Stimulated activated naive CD8-positive, alpha-beta T cell treated with anti-CD3 and anti-CD28 coated beads, Interleukin-15, amount 100 ng/mL, for 72 hours (primary cell): ENCODE results near the gene CST9.
"Not testable (repeated sequence)": the region's sequence is repeated elsewhere in the genome, so short reads cannot be mapped to it uniquely, and the experiment has no call there.

Source experiments
- ATAC-seq: fragments of 150-1000 bp; cut with Tn5 transposase; 2 replicates; pipeline ENCODE4 v1.10.0; 2021; ENCODE audit warnings: mild to moderate bottlenecking, moderate library complexity
- DNase-seq, 2 donors: peaks; one replicate each; pipeline ENCODE4 v3.0.0; 2021 to 2022
- H3K27ac Mint-ChIP-seq, 2 donors: one replicate each; pipeline ENCODE4 v1.8.0; 2022; ENCODE audit warnings: mild to moderate bottlenecking in 2 of 2, mixed read lengths in 2 of 2, moderate library complexity in 2 of 2
- H3K27me3 Mint-ChIP-seq: one replicate; pipeline ENCODE4 v1.8.0; 2022; ENCODE audit warnings: mixed read lengths
- H3K4me1 Mint-ChIP-seq: one replicate; pipeline ENCODE4 v1.8.0; 2022; ENCODE audit warnings: mild to moderate bottlenecking, mixed read lengths
- H3K4me3 Mint-ChIP-seq, 2 donors: one replicate each; pipeline ENCODE4 v1.8.0; 2022; ENCODE audit warnings: mild to moderate bottlenecking in 2 of 2, mixed read lengths in 2 of 2, moderate library complexity in 1 of 2
- H3K9me3 Mint-ChIP-seq, 2 donors: one replicate each; pipeline ENCODE4 v1.8.0; 2022; ENCODE audit warnings: mixed read lengths in 2 of 2

Gene CST9

GRCh38 chr20:23640671-23641667 lies 35.3 kb upstream of the CST9 start:
- H3K9me3 Mint-ChIP-seq = no peaks in the 10 kb centered on the region
- peaks cover 41% of the 10 kb centered on the region for H3K27me3 Mint-ChIP-seq
- ATAC-seq = no peak
- DNase-seq = no peak
- no peak overlapping the region for H3K4me3 Mint-ChIP-seq
- no peak overlapping the region for H3K27ac Mint-ChIP-seq
- H3K4me1 Mint-ChIP-seq = peaks cover 16% of the 10 kb centered on the region

GRCh38 chr20:23640018-23640601 lies 34.4 kb upstream of the CST9 start:
- no peaks in the 10 kb centered on the region for H3K9me3 Mint-ChIP-seq
- no peak overlapping the region for H3K27ac Mint-ChIP-seq
- H3K4me3 Mint-ChIP-seq = no peak overlapping the region
- H3K27me3 Mint-ChIP-seq = peaks cover 46% of the 10 kb centered on the region
- no peak for ATAC-seq
- H3K4me1 Mint-ChIP-seq = peaks cover 16% of the 10 kb centered on the region
- no peak for DNase-seq

GRCh38 chr20:23639490-23639958 lies 33.8 kb upstream of the CST9 start:
- Mint-ChIP-seq H3K27ac (no peak overlapping the region), H3K4me3 (no peak overlapping the region), H3K9me3 (no peaks in the 10 kb centered on the region), H3K4me1 (peaks cover 16% of the 10 kb centered on the region), H3K27me3 (peaks cover 46% of the 10 kb centered on the region)
- no peak for DNase-seq
- ATAC-seq = no peak

GRCh38 chr20:23638309-23638708 lies 32.6 kb upstream of the CST9 start:
- Mint-ChIP-seq H3K27ac (no peak overlapping the region), H3K27me3 (peaks cover 46% of the 10 kb centered on the region), H3K4me1 (peaks cover 11% of the 10 kb centered on the region), H3K4me3 (no peak overlapping the region), H3K9me3 (no peaks in the 10 kb centered on the region)
- no peak for ATAC-seq
- no peak for DNase-seq

- no peaks in the 10 kb centered on the region for H3K9me3 Mint-ChIP-seq
- H3K27ac Mint-ChIP-seq = peak within 1 kb of the TSS in 1 of 2 donors; percentile 29
- ATAC-seq (peak; percentile 31), DNase-seq (no peak)
- peak within 1 kb of the TSS; percentile 53 to 74 for H3K4me3 Mint-ChIP-seq
- H3K4me1 Mint-ChIP-seq = peaks cover 11% of the 10 kb centered on the region
- peaks cover 46% of the 10 kb centered on the region for H3K27me3 Mint-ChIP-seq
Observed at GRCh38 chr20:23637282-23638221, 31.8 kb upstream of the CST9 start, which contains the start of gene CST3. TSS of gene CST3 (minus strand) at chr20:23637955. CDS start at chr20:23637862, 93 bp downstream.

- ATAC-seq (no peak), DNase-seq (no peak)
- no peak overlapping the region for H3K27ac Mint-ChIP-seq
- peaks cover 11% of the 10 kb centered on the region for H3K4me1 Mint-ChIP-seq
- H3K9me3 Mint-ChIP-seq = no peaks in the 10 kb centered on the region
- H3K27me3 Mint-ChIP-seq = peaks cover 46% of the 10 kb centered on the region
- peak overlapping the region; percentile 53 to 74 for H3K4me3 Mint-ChIP-seq
Observed at GRCh38 chr20:23636908-23637281, 31.2 kb upstream of the CST9 start.

GRCh38 chr20:23636182-23636907 lies 30.6 kb upstream of the CST9 start:
- H3K4me3 Mint-ChIP-seq = peak overlapping the region; percentile 53 to 74
- peaks cover 46% of the 10 kb centered on the region for H3K27me3 Mint-ChIP-seq
- ATAC-seq (no peak), DNase-seq (no peak)
- no peaks in the 10 kb centered on the region for H3K9me3 Mint-ChIP-seq
- peaks cover 11% of the 10 kb centered on the region for H3K4me1 Mint-ChIP-seq
- H3K27ac Mint-ChIP-seq = peak overlapping the region in 1 of 2 donors; percentile 80

- not testable (repeated sequence) for H3K27ac Mint-ChIP-seq, H3K9me3 Mint-ChIP-seq, DNase-seq, ATAC-seq, H3K4me3 Mint-ChIP-seq
- Mint-ChIP-seq H3K27me3 (peaks cover 44% of the 10 kb centered on the region), H3K4me1 (peaks cover 11% of the 10 kb centered on the region)
Observed at GRCh38 chr20:23635768-23636090, 30.0 kb upstream of the CST9 start.

- H3K27me3 Mint-ChIP-seq = peaks cover 39% of the 10 kb centered on the region
- H3K4me1 Mint-ChIP-seq = peaks cover 11% of the 10 kb centered on the region
- H3K4me3 Mint-ChIP-seq = no peak overlapping the region
- ATAC-seq (no peak), DNase-seq (no peak)
- no peaks in the 10 kb centered on the region for H3K9me3 Mint-ChIP-seq
- no peak overlapping the region for H3K27ac Mint-ChIP-seq
Observed at GRCh38 chr20:23634985-23635767, 29.5 kb upstream of the CST9 start.

GRCh38 chr20:23634044-23634801 lies 28.5 kb upstream of the CST9 start:
- peaks cover 11% of the 10 kb centered on the region for H3K4me1 Mint-ChIP-seq
- ATAC-seq (peak; percentile 11), DNase-seq (no peak)
- no peaks in the 10 kb centered on the region for H3K9me3 Mint-ChIP-seq
- no peak overlapping the region for H3K27ac Mint-ChIP-seq
- peaks cover 36% of the 10 kb centered on the region for H3K27me3 Mint-ChIP-seq
- H3K4me3 Mint-ChIP-seq = no peak overlapping the region

- H3K4me3 Mint-ChIP-seq = no peak overlapping the region
- ATAC-seq (no peak), DNase-seq (no peak)
- H3K27ac Mint-ChIP-seq = peak overlapping the region in 1 of 2 donors; percentile 77
- H3K9me3 Mint-ChIP-seq = no peaks in the 10 kb centered on the region
- peaks cover 11% of the 10 kb centered on the region for H3K4me1 Mint-ChIP-seq
- H3K27me3 Mint-ChIP-seq = peaks cover 34% of the 10 kb centered on the region
Observed at GRCh38 chr20:23632711-23633573, 27.2 kb upstream of the CST9 start.

GRCh38 chr20:23631981-23632710 lies 26.4 kb upstream of the CST9 start:
- Mint-ChIP-seq H3K4me1 (peaks cover 9% of the 10 kb centered on the region), H3K4me3 (no peak overlapping the region), H3K9me3 (no peaks in the 10 kb centered on the region), H3K27me3 (peaks cover 30% of the 10 kb centered on the region), H3K27ac (peak overlapping the region in 1 of 2 donors; percentile 77)
- ATAC-seq (no peak), DNase-seq (no peak)
